Measurements from ENCODE around the gene CPB2.

Gene CPB2

DNA sequence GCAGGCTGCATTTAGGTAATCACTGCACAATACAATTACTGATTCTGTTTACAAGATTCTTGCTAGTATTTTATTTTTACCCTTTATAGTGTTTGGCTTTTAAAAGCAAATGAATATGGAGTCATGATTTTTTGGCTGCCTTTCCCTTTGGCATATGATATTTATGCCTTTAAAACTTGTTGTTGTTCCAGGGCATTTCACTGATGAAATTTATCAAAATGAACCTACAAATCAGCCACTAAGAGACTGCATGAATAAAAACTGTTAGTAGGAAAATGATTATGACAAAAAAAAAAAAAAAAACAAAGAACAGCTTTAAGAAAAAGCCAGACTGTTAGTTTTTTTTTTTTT, 2.6 kb downstream of the CPB2 start:
- TF ChIP-seq, protein P1, sequence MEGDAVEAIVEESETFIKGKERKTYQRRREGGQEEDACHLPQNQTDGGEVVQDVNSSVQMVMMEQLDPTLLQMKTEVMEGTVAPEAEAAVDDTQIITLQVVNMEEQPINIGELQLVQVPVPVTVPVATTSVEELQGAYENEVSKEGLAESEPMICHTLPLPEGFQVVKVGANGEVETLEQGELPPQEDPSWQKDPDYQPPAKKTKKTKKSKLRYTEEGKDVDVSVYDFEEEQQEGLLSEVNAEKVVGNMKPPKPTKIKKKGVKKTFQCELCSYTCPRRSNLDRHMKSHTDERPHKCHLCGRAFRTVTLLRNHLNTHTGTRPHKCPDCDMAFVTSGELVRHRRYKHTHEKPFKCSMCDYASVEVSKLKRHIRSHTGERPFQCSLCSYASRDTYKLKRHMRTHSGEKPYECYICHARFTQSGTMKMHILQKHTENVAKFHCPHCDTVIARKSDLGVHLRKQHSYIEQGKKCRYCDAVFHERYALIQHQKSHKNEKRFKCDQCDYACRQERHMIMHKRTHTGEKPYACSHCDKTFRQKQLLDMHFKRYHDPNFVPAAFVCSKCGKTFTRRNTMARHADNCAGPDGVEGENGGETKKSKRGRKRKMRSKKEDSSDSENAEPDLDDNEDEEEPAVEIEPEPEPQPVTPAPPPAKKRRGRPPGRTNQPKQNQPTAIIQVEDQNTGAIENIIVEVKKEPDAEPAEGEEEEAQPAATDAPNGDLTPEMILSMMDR (IDR thresholded peaks at IDR 0.05; ENCODE audit: low read depth, low read length) = no peak
- DNase-seq (ENCODE audit: low read depth, low spot score) = no peak
- in situ Hi-C loops (cut with HindIII; ENCODE audit: low sequenced_read_pairs) = no loop called here
- no peak overlapping the region for H3K4me3 ChIP-seq (ENCODE audit: low read depth, low read length)

DNA sequence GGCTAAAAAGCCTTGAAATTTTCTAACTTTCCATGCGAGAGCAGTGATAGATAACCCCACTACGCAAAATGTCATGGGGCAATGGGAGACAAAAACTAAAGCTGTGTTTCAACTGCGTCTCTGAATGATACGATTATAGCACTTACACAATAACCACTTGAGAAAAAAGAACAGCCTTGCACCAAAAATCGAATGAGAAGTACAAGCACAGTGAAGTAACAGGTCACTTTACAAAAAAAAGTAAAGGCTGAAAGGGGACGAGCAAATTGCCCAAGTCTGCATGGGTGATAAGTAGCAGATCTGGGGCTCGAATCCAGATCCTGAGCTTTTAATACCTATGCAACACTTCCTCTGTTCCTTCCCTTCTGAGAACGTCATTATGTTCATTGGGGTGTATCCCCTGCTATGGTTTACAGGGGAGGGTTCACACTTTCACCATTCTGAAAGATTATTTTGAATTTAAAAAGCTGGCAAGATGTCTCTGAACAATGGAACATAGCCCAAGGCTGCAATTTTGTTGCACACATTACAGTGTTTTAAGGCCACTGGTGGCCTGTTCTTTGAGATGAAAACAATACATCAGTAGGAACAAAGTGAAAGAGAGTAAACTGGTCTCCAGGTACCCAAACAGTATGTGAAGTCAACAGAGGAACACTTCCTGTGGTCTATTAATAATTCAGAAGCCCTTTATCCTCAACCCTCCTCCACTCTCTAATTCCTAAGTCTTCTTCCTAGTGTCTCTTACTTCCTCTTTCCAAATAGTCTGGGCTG, 3.2 kb downstream of the CPB2 start:
- TF ChIP-seq, protein P1 (IDR thresholded peaks at IDR 0.05; ENCODE audit: low read depth, low read length) = no peak
- DNase-seq (ENCODE audit: low read depth, low spot score) = no peak
- in situ Hi-C loops (cut with HindIII; ENCODE audit: low sequenced_read_pairs) = no loop called here
- H3K4me3 ChIP-seq (ENCODE audit: low read depth, low read length) = no peak overlapping the region

DNA sequence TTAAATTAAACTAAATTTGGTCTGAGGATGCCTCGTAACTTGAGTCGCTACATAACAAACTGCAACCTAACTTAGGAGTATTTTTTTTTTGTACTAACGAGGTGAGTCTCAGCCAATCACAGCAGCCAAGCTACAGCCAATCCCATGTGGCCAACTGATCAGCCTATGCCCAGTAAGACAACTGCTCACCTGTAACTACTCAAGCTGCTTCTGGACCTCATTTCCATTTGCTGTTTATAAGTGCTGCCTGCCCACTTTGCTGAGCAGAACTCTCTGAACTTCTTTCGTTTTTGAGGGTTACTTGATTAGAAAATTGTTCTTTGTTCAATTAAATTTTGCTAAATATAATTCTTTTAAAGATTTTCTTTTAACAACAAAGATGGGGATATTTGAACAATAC, 3.8 kb downstream of the CPB2 start:
- in situ Hi-C loops (cut with HindIII; ENCODE audit: low sequenced_read_pairs) = no loop called here
- TF ChIP-seq, protein P1 (IDR thresholded peaks at IDR 0.05; ENCODE audit: low read depth, low read length) = no peak
- H3K4me3 ChIP-seq (ENCODE audit: low read depth, low read length) = no peak overlapping the region
- DNase-seq (ENCODE audit: low read depth, low spot score) = no peak

DNA sequence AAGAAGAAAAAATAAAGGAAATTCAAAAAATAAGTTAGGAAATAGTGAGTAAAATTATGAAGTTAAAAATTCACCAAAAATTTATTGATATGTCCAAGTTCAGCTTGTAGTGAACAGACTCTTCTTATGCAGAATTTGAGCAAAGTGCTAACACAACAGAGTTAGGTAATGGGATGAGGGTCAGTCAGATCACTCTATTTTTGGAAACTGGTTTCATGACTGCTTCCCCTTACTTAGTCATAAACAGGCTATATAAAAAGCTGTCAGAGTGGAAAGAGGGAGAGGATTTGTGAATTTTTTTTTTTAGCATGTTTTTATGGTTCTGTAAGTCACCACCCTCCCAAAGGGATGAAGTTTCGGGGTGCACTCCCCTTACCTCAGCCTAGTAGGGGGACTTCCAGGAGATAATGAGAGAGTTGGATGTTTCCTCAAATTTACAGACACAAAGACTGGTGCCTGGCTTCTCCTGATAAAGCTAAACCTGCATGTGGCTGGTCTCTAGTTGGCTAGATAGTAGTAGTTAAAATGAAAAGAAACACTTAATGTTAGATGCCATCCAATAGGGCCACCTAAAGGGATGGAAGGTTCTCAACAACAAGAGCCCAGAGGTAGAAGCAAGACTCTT, 4.5 kb downstream of the CPB2 start:
- in situ Hi-C loops (cut with HindIII; ENCODE audit: low sequenced_read_pairs) = no loop called here
- no peak overlapping the region for H3K4me3 ChIP-seq (ENCODE audit: low read depth, low read length)
- TF ChIP-seq, protein P1 (IDR thresholded peaks at IDR 0.05; ENCODE audit: low read depth, low read length) = no peak
- no peak for DNase-seq (ENCODE audit: low read depth, low spot score)

DNA sequence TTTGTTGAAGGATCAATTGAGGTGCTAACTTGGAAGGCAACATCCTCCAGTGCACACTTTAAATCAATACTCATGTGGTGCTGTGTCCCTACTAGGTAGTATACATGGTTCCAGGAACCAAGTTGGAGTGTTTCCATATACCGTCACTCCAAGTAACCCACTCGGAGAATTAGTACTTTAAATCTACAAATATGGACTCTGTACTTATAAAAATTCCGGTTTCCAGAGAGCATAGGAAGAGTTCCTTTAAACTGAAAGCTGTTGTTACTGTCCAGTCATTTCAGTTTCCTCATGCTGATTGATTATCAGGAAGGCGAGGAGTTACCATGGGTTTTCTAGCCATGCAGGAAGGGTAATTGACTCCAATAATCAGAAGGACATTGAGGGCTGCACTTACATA, 7.2 kb downstream of the CPB2 start:
- in situ Hi-C loops (cut with HindIII; ENCODE audit: low sequenced_read_pairs) = no loop called here
- no peak for DNase-seq (ENCODE audit: low read depth, low spot score)
- TF ChIP-seq, protein P1 (IDR thresholded peaks at IDR 0.05; ENCODE audit: low read depth, low read length) = no peak

DNA sequence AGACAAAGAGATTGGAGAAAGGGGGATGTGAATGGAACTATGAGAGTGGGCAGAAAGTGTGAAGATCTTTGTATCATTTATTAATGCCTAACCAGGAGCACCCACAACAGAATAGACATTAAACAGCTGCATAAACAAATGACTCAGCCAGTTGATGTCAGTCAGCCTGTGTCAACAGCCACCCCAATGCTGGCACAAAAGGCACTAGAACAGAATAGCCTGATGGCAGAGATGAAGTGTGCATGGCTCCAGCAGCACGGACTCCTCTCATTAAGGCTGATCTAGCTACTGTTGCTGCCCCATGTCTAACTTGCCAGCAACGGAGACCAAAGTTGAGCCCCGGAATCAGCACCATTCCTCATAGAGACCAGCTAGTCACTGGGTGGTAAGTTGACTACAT, 7.8 kb downstream of the CPB2 start:
- in situ Hi-C loops (cut with HindIII; ENCODE audit: low sequenced_read_pairs) = no loop called here
- TF ChIP-seq, protein P1 (IDR thresholded peaks at IDR 0.05; ENCODE audit: low read depth, low read length) = no peak
- DNase-seq (ENCODE audit: low read depth, low spot score) = no peak
- H3K4me3 ChIP-seq (ENCODE audit: low read depth, low read length) = no peak overlapping the region

More for the DNA sequence above, 7.2 kb downstream of the CPB2 start:
- no peak overlapping the region for H3K4me3 ChIP-seq (ENCODE audit: low read depth, low read length)
